ENCODE measurements around the gene SLK. TPM values are rescaled to one million over a fixed set of nuclear protein-coding genes. Genes with fewer than 3 reads are reported as not detected.
A peak's percentile ranks its signal among the peaks of the same experiment; 100 is the strongest.

The SLK gene
- total RNA-seq, 1 donor from 2014 or later: 30.0 TPM

GRCh38 chr10:103968441-103969391 is 1.8 kb downstream of the SLK start:
- no peak overlapping the region for H3K27ac Mint-ChIP-seq (ENCODE audit: unreplicated experiment)
- H3K36me3 Mint-ChIP-seq (ENCODE audit: low read depth): no peaks in the 10 kb centered on the region
- DNase-seq (ENCODE audit: low read depth, low spot score): no peak
- H3K4me3 Mint-ChIP-seq: peak overlapping the region; percentile 98
- no peaks in the 10 kb centered on the region for H3K27me3 Mint-ChIP-seq (ENCODE audit: low read depth)
- no peaks in the 10 kb centered on the region for H3K9me3 Mint-ChIP-seq
- H3K4me1 Mint-ChIP-seq: peaks cover 44% of the 10 kb centered on the region
- TF ChIP-seq, protein P1, sequence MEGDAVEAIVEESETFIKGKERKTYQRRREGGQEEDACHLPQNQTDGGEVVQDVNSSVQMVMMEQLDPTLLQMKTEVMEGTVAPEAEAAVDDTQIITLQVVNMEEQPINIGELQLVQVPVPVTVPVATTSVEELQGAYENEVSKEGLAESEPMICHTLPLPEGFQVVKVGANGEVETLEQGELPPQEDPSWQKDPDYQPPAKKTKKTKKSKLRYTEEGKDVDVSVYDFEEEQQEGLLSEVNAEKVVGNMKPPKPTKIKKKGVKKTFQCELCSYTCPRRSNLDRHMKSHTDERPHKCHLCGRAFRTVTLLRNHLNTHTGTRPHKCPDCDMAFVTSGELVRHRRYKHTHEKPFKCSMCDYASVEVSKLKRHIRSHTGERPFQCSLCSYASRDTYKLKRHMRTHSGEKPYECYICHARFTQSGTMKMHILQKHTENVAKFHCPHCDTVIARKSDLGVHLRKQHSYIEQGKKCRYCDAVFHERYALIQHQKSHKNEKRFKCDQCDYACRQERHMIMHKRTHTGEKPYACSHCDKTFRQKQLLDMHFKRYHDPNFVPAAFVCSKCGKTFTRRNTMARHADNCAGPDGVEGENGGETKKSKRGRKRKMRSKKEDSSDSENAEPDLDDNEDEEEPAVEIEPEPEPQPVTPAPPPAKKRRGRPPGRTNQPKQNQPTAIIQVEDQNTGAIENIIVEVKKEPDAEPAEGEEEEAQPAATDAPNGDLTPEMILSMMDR (conservative IDR thresholded peaks at IDR 0.05): no peak

- no peaks in the 10 kb centered on the region for H3K9me3 Mint-ChIP-seq
- no peaks in the 10 kb centered on the region for H3K27me3 Mint-ChIP-seq (ENCODE audit: low read depth)
- peaks cover 3% of the 10 kb centered on the region for H3K36me3 Mint-ChIP-seq (ENCODE audit: low read depth)
- peak overlapping the region; percentile 98 for H3K4me3 Mint-ChIP-seq
- no peak overlapping the region for H3K27ac Mint-ChIP-seq (ENCODE audit: unreplicated experiment)
- no peak for DNase-seq (ENCODE audit: low read depth, low spot score)
- H3K4me1 Mint-ChIP-seq: peaks cover 44% of the 10 kb centered on the region
- TF ChIP-seq, protein P1 (conservative IDR thresholded peaks at IDR 0.05): no peak
These were observed 2.5 kb downstream of the SLK start for GRCh38 chr10:103969436-103969835.

DNA sequence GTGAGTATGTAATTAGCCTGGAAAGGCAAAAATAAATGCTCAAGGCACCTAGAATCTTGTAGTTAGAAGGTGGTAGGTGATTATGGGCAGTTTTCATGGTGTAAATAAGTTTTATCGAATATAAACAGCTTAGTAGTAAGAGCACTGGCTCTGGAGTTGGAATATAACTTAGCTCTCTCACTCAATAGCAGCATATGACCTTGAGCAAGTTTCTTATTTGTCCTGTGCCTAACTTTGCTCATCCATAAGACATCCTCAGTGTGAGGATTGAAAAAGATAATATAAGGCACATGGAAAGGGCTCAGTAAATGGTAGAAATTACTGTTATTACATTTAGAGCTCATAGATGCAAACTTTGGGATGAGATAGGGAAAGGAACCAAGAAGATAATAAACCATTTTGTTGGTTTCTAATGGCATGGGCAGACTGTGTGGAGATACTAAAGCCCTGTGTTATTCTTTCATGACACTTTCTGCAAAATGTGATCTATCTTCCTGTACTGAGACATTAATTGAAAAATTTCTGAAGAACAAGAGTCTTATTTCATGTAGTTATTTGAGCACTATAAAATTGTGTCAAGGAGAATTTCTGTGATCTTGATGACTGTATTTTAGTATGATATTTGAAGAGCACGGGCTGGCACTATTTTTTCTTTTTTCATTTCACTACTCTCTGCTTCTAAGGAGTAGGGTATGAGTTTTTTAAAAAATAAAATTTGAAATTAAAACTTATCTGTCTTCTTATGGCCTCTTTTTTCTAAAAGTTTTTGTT is 3.1 kb downstream of the SLK start:
- Mint-ChIP-seq H3K4me3 (peak overlapping the region; percentile 98), H3K9me3 (no peaks in the 10 kb centered on the region), H3K27me3 (ENCODE audit: low read depth) (no peaks in the 10 kb centered on the region), H3K27ac (ENCODE audit: unreplicated experiment) (no peak overlapping the region), H3K36me3 (ENCODE audit: low read depth) (peaks cover 5% of the 10 kb centered on the region), H3K4me1 (peaks cover 44% of the 10 kb centered on the region)
- DNase-seq (ENCODE audit: low read depth, low spot score): no peak
- TF ChIP-seq, protein P1 (conservative IDR thresholded peaks at IDR 0.05): no peak

- TF ChIP-seq, protein P1 (conservative IDR thresholded peaks at IDR 0.05): no peak
- Mint-ChIP-seq H3K4me1 (peaks cover 14% of the 10 kb centered on the region), H3K36me3 (ENCODE audit: low read depth) (peaks cover 8% of the 10 kb centered on the region), H3K27me3 (ENCODE audit: low read depth) (no peaks in the 10 kb centered on the region), H3K4me3 (no peak overlapping the region), H3K27ac (ENCODE audit: unreplicated experiment) (no peak overlapping the region), H3K9me3 (no peaks in the 10 kb centered on the region)
- no peak for DNase-seq (ENCODE audit: low read depth, low spot score)
These were observed 8.2 kb downstream of the SLK start for GRCh38 chr10:103975169-103975568.

DNA sequence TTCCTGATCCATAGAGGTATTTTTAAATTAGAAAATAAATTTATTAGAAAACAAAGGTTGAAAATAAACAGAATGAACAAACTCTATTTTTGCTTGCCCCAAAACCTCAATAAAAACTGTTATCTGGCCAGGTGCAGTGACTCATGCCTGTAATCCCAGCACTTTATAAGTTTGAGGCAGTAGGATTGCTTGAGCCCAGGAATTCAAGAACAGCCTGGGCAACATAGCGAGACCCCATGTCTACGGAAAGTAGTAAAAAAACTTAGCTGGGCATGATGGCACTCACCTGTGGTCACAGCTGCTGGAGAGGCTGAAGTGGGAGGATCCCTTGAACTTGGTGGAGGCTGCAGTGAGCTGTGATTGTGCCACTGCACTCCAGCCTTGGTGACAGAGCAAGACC is 10.3 kb downstream of the SLK start:
- peaks cover 5% of the 10 kb centered on the region for H3K4me1 Mint-ChIP-seq
- no peak overlapping the region for H3K27ac Mint-ChIP-seq (ENCODE audit: unreplicated experiment)
- TF ChIP-seq, protein P1 (conservative IDR thresholded peaks at IDR 0.05): no peak
- no peaks in the 10 kb centered on the region for H3K9me3 Mint-ChIP-seq
- H3K27me3 Mint-ChIP-seq (ENCODE audit: low read depth): no peaks in the 10 kb centered on the region
- H3K36me3 Mint-ChIP-seq (ENCODE audit: low read depth): peaks cover 8% of the 10 kb centered on the region
- no peak overlapping the region for H3K4me3 Mint-ChIP-seq
- no peak for DNase-seq (ENCODE audit: low read depth, low spot score)

Measured in neural crest cell (in vitro differentiated cells).